Activated B cell treated with CpG ODN at 0.5 μM for 24 hours (primary cell): Measurements from ENCODE around the gene KMT2A. TPM values are rescaled to one million over a fixed set of nuclear protein-coding genes. Genes with fewer than 3 reads are reported as not detected.
A peak's percentile ranks its signal among the peaks of the same experiment; 100 is the strongest.

Experiments used
- ATAC-seq: fragments of 200-7000 bp; cut with Tn5 transposase; one replicate; pipeline ENCODE4 v1.10.0; 2021; ENCODE audit warnings: low read depth, mild to moderate bottlenecking, moderate library complexity
- CTCF ChIA-PET: fragments of 350-600 bp; sonication (Branson Sonifier 250); formaldehyde crosslinking; loops from one replicate; lab custom pipeline; 2021; ENCODE audit warnings: antibody characterized with exemption; lab: Charles Lee
- POLR2A ChIA-PET: fragments of 350-600 bp; sonication (Branson Sonifier 250); formaldehyde crosslinking; loops from one replicate; lab custom pipeline; 2021; ENCODE audit warnings: antibody characterized with exemption; lab: Charles Lee
- DNase-seq: peaks from one replicate; pipeline ENCODE4 v3.0.0; 2022
- H3K27ac Mint-ChIP-seq: one replicate; pipeline ENCODE4 v1.8.0; 2020; ENCODE audit warnings: mixed read lengths
- H3K27me3 Mint-ChIP-seq: one replicate; pipeline ENCODE4 v1.8.0; 2021; ENCODE audit warnings: mixed read lengths
- H3K36me3 Mint-ChIP-seq: one replicate; pipeline ENCODE4 v1.8.0; 2021; ENCODE audit warnings: low read depth, mixed read lengths
- H3K4me1 Mint-ChIP-seq: one replicate; pipeline ENCODE4 v1.8.0; 2021; ENCODE audit warnings: mixed read lengths
- H3K4me3 Mint-ChIP-seq: one replicate; pipeline ENCODE4 v1.8.0; 2020; ENCODE audit warnings: mild to moderate bottlenecking, mixed read lengths
- H3K9me3 Mint-ChIP-seq: one replicate; pipeline ENCODE4 v1.8.0; 2020; ENCODE audit warnings: mixed read lengths
- CTCF ChIP-seq: fragments of 200-600 bp; IDR thresholded peaks from one replicate; pipeline ENCODE4 v1.8.0; 2022; ENCODE audit warnings: antibody characterized with exemption, mild to moderate bottlenecking
- intact Hi-C: fragments of 100-400 bp; cut with micrococcal nuclease; formaldehyde crosslinking; loops from one replicate; pipeline ENCODE4 v1.15.1; 2024
- total RNA-seq: library from RNA; stranded (reverse); gene quantifications from 2 replicates; pipeline ENCODE4 v1.2.3, GENCODE V29; 2022

KMT2A gene
- total RNA-seq, 1 donor from 2014 or later, result 117 TPM

GRCh38 chr11:118430956-118431355 is 5.3 kb upstream of the KMT2A start:
- TF ChIP-seq CTCF, result no peak
- H3K27me3 Mint-ChIP-seq, result no peaks in the 10 kb centered on the region
- intact Hi-C loops, result loop anchor here (10.0 kb wide), 1 partner anchor 1196 kb away; the partner anchor contains the start of genes PCSK7 and RNF214
- no peak for DNase-seq
- H3K36me3 Mint-ChIP-seq, result peaks cover 5% of the 10 kb centered on the region
- ChIA-PET CTCF (interaction anchor here (1.1 kb wide), 1 partner anchor 57 kb away, joined by 4 read pairs; no protein-coding TSS in a partner anchor), POLR2A (interaction anchor here (1.3 kb wide), 1 partner anchor 29 kb away, joined by 3 read pairs; no protein-coding TSS in a partner anchor)
- no peak overlapping the region for H3K27ac Mint-ChIP-seq
- no peak overlapping the region for H3K4me3 Mint-ChIP-seq
- peaks cover 9% of the 10 kb centered on the region for H3K4me1 Mint-ChIP-seq
- no peak for ATAC-seq
- H3K9me3 Mint-ChIP-seq, result no peaks in the 10 kb centered on the region

- Mint-ChIP-seq H3K36me3 (peaks cover 14% of the 10 kb centered on the region), H3K4me1 (peaks cover 19% of the 10 kb centered on the region), H3K27ac (peak overlapping the region; percentile 59), H3K9me3 (no peaks in the 10 kb centered on the region), H3K27me3 (no peaks in the 10 kb centered on the region), H3K4me3 (peak overlapping the region; percentile 93)
- intact Hi-C loops, result loop anchor here (1.0 to 10.0 kb wide), 2 partner anchors 54 to 1199 kb away; partner anchors contain the start of genes PCSK7 and RNF214
- CTCF ChIA-PET, result interaction anchor here (0.5 to 0.9 kb wide), 3 partner anchors 9 to 66 kb away, joined by 3 read pairs; no protein-coding TSS in a partner anchor
- DNase-seq (no peak), ATAC-seq (no peak)
- POLR2A ChIA-PET, result interaction anchor here (0.7 to 3.0 kb wide), 3 partner anchors 10 to 32 kb away, joined by 4 to 30 read pairs (median 16); partner anchors contain the start of gene ATP5MG
- no peak for TF ChIP-seq CTCF
Measured at GRCh38 chr11:118434123-118434552, 2.2 kb upstream of the KMT2A start.

GRCh38 chr11:118434553-118435289 is 1.6 kb upstream of the KMT2A start:
- Mint-ChIP-seq H3K4me1 (peaks cover 25% of the 10 kb centered on the region), H3K4me3 (peak overlapping the region; percentile 93), H3K36me3 (peaks cover 16% of the 10 kb centered on the region), H3K27me3 (no peaks in the 10 kb centered on the region), H3K27ac (peak overlapping the region; percentile 94), H3K9me3 (no peaks in the 10 kb centered on the region)
- ChIA-PET POLR2A (interaction anchor here (0.7 to 3.0 kb wide), 14 partner anchors 9 to 772 kb away, joined by 3 to 30 read pairs (median 7); partner anchors contain the start of gene ATP5MG), CTCF (interaction anchor here (0.5 to 1.1 kb wide), 5 partner anchors 9 to 65 kb away, joined by 3 to 5 read pairs (median 3); partner anchors contain the start of gene ATP5MG)
- intact Hi-C loops, result loop anchor here (1.0 to 10.0 kb wide), 5 partner anchors 54 to 1200 kb away; partner anchors contain the start of genes ARCN1, CBL, DDX6 and PCSK7
- no peak for ATAC-seq
- no peak for TF ChIP-seq CTCF
- DNase-seq, result peak; percentile 28

GRCh38 chr11:118435290-118435892 is 901 bp upstream of the KMT2A start:
- TF ChIP-seq CTCF, result no peak
- ChIA-PET POLR2A (interaction anchor here (0.6 to 3.0 kb wide), 20 partner anchors 9 to 772 kb away, joined by 3 to 30 read pairs (median 5); partner anchors contain the start of genes ARCN1, ATP5MG and TRAPPC4), CTCF (interaction anchor here (1.0 to 1.1 kb wide), 2 partner anchors 34 to 53 kb away, joined by 4 to 5 read pairs; partner anchors contain the start of gene ATP5MG)
- H3K4me3 Mint-ChIP-seq, result peak overlapping the region; percentile 93
- no peaks in the 10 kb centered on the region for H3K27me3 Mint-ChIP-seq
- ATAC-seq, result peak; percentile 36
- intact Hi-C loops, result loop anchor here (5.0 to 10.0 kb wide), 4 partner anchors 137 to 1201 kb away; partner anchors contain the start of genes ARCN1, CBL, DDX6 and PCSK7
- H3K36me3 Mint-ChIP-seq, result peaks cover 21% of the 10 kb centered on the region
- peak; percentile 64 for DNase-seq
- H3K9me3 Mint-ChIP-seq, result no peaks in the 10 kb centered on the region
- H3K27ac Mint-ChIP-seq, result peak overlapping the region; percentile 94
- peaks cover 32% of the 10 kb centered on the region for H3K4me1 Mint-ChIP-seq
